HG03457 (cell line): ENCODE measurements around the gene ZNF790.

Experiments
- ATAC-seq: cut with Tn5 transposase; IDR thresholded peaks from one replicate; pipeline ENCODE4 v1.9.1; 2021; ENCODE audit warnings: moderate number of reproducible peaks; ENCODE audit not compliant: unreplicated experiment

ZNF790 gene

DNA sequence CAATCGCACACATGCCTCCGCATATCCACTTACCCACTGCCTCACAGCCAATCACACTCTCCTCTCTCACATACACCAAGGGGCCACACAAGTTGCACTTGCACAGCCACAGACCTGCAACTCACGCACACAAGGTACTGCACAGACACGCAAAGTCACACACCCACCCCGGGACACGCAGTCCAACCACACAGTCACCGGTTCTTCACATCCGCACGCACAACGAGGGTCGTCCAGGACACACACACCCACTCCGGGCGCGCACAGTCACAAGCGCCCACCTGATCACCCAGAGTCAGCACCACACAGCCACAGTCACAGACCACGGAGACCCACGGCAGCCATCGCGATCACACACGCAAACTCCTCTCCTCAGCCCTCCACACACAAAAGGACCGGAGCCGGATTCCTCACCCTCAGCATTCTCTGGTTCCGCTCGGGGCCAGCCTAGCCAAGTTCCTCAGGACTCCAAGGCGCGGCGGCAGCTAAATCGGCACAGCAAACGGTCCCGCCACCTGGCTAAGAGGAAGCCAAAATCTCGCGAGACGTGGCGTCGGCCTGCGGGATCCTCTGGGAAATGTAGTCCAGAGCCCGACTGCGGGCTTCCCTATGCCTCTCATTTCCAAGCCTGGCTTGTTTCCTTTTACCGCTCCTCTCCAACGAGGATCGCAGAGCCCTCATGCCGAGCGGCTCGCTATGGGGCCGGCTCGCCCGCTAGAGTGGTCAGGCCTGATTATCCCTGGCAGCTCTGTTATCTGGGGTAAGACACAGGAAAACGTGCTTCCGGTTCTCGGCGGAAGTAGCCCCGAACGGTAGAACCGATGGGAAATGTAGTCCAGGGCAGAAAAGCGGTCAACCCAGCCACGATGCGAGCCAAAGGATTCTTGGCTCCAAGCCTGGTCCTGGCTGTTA, 65.6 kb downstream of the ZNF790 start, which contains the start of gene ZNF850:
ZNF850 (minus strand) TSS at position 497 of the 912 bp plus-strand sequence. CDS start 10,201 bp downstream, outside the sequence.
- ATAC-seq = peak; percentile 79

DNA sequence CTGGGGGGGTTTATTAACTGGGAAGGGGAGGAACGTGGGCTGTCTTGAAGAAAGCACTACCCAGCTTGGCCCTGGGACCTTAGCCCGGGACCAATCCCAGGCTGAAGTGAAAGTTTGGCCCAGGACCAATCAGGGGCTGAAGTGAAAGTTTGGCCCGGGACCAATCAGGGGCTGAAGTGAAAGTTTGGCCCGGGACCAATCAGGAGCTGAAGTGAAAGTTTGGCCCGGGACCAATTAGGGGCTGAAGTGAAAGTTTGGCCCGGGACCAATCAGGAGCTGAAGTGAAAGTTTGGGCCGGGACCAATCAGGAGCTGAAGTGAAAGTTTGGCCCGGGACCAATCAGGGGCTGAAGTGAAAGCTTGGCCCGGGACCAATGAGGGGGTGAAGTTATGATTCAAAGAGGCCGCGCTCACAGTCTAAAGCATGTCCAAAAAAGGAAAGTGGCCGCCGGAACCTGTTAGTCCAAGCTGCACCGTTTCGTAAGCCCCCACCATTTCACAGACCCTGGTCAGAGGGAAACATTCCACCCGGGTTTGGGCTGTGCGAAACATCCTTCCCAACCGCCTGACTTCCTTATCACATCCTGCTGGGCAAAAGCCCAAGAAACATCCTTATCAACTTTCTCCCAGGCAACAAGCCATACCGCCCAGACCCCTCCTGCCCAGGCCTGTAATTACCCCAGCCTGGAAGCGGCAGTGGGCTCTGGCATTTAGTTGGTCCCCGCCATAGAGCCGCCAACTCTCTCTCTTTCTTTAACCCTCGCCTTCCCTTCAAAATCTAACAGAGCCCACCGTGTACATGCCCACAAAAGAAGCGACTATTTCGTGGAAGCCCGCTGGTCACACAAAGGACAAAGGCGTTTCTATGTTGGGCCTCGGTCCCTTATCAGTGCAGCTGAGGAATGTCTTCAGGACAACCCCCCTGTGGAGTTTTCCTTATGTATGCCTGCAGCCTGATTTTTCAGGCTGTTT, 66.6 kb downstream of the ZNF790 start:
- ATAC-seq = no peak
